HCT116 (cell line): Measurements from ENCODE around the gene IGDCC3.

ENCODE experiments used
- CBX3 ChIP-seq: IDR thresholded peaks from 2 replicates; pipeline ENCODE4 v1.6.1; 2012; ENCODE audit warnings: low read depth
- EZH2 ChIP-seq: fragments of 200-600 bp; sonication (generic); IDR thresholded peaks from 2 replicates; pipeline ENCODE4 v1.6.1; 2017; ENCODE audit warnings: antibody characterized with exemption, mixed run types
- EZH2phosphoT487 ChIP-seq: fragments of 200-600 bp; IDR thresholded peaks from 2 replicates; pipeline ENCODE4 v1.6.1; 2018; ENCODE audit warnings: antibody characterized with exemption, borderline replicate concordance
- FOSL1 ChIP-seq: IDR thresholded peaks from 2 replicates; pipeline ENCODE4 v1.6.1; 2012; ENCODE audit warnings: low read depth
- POLR2A ChIP-seq: IDR thresholded peaks from 2 replicates; pipeline ENCODE4 v1.7.0; 2011; ENCODE audit warnings: borderline replicate concordance; ENCODE audit not compliant: insufficient read depth, insufficient read length; ENCODE audit errors: extremely low read depth
- POLR2AphosphoS5 ChIP-seq: IDR thresholded peaks from 2 replicates; pipeline ENCODE4 v1.6.1; 2011; ENCODE audit warnings: mild to moderate bottlenecking, low read depth, low read length, moderate library complexity
- RAD21 ChIP-seq: IDR thresholded peaks from 2 replicates; pipeline ENCODE4 v1.6.1; 2012; ENCODE audit warnings: low read depth, mild to moderate bottlenecking
- SRF ChIP-seq: IDR thresholded peaks from 2 replicates; pipeline ENCODE4 v1.6.1; 2012; ENCODE audit warnings: low read depth
- ZFX ChIP-seq: fragments of 450-650 bp; IDR thresholded peaks from 2 replicates; pipeline ENCODE4 v1.6.1; 2017
- TF ChIP-seq, protein P1 (sequence below), 3 experiments: fragments of 200-600 bp in 1 of 3; sonication (generic) in 1 of 3; IDR thresholded peaks in 2 of 3; conservative IDR thresholded peaks in 1 of 3; 2 replicates each; pipeline ENCODE4 v1.5.1; 2012 to 2017; ENCODE audit warnings: low read depth in 2 of 3, low read length in 2 of 3, antibody characterized with exemption in 1 of 3, borderline replicate concordance in 1 of 3, control low read depth in 1 of 3, mild to moderate bottlenecking in 1 of 3, mixed read lengths in 1 of 3, mixed run types in 1 of 3, moderate library complexity in 1 of 3; ENCODE audit not compliant: insufficient read depth in 1 of 3
- TF ChIP-seq, protein P2 (sequence below): IDR thresholded peaks from 2 replicates; pipeline ENCODE4 v1.6.1; 2012

DNA sequence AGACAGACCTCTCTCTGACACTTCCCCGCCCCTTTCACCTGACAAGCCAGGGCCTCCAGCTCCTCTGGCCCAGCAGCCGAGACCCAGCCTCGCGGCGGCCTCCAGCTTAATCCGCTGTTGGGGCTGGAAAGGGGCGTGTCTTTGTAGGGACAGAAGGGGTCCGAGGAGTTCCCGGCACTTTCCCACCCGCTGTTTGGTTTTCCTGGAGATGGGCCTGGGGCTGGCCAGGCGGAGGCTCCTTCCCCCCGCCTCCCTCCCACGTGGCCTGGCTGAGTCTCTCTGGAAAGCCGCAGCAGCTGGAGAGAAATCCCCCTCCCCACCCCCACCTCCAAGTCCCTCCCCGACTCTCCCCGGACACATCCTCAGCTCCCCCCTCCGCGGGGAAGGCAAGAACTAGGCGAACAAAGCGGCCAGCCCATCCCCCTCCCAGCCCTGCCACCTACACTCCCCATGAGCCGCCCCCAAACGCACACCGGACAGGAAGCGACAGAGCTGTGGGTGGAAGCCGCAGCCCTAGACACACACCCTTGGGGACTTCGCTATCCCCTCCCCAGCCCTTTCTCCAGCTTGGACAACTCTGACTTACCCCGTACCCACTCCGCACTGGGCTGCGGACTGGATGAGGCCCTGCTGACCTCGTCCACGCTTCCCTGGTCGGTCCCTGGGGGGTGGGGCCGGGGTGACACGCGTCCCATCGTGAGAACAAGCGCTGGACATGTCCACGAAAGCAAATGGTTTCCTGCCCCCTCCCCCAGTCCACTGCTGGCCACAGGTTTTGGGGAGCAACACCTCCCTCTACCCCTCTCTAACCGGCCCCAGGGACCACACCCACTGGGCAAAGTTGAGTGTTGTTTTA lies 43.8 kb upstream of the IGDCC3 start:
- no peak for TF ChIP-seq POLR2A
- TF ChIP-seq, protein P1, sequence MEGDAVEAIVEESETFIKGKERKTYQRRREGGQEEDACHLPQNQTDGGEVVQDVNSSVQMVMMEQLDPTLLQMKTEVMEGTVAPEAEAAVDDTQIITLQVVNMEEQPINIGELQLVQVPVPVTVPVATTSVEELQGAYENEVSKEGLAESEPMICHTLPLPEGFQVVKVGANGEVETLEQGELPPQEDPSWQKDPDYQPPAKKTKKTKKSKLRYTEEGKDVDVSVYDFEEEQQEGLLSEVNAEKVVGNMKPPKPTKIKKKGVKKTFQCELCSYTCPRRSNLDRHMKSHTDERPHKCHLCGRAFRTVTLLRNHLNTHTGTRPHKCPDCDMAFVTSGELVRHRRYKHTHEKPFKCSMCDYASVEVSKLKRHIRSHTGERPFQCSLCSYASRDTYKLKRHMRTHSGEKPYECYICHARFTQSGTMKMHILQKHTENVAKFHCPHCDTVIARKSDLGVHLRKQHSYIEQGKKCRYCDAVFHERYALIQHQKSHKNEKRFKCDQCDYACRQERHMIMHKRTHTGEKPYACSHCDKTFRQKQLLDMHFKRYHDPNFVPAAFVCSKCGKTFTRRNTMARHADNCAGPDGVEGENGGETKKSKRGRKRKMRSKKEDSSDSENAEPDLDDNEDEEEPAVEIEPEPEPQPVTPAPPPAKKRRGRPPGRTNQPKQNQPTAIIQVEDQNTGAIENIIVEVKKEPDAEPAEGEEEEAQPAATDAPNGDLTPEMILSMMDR (IDR thresholded peaks at IDR 0.05 in 2 of 3, conservative IDR thresholded peaks at IDR 0.05 in 1 of 3; ENCODE audit: borderline replicate concordance in 1 of 3, insufficient read depth in 1 of 3, low read depth in 2 of 3, low read length in 2 of 3): no peak
- TF ChIP-seq SRF: no peak
- no peak for TF ChIP-seq EZH2
- no peak for TF ChIP-seq CBX3
- no peak for TF ChIP-seq POLR2AphosphoS5
- no peak for TF ChIP-seq ZFX
- TF ChIP-seq FOSL1: no peak
- no peak for TF ChIP-seq EZH2phosphoT487
- TF ChIP-seq, protein P2, sequence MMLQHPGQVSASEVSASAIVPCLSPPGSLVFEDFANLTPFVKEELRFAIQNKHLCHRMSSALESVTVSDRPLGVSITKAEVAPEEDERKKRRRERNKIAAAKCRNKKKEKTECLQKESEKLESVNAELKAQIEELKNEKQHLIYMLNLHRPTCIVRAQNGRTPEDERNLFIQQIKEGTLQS: no peak
- no peak for TF ChIP-seq RAD21
